ENCODE data around the gene CAP2. TPM values are rescaled to one million over a fixed set of nuclear protein-coding genes. Genes with fewer than 3 reads are reported as not detected.

The CAP2 gene
- total RNA-seq (not detected), total RNA-seq (0 to 0.23 reads per million in 2 donors)

GRCh38 chr6:17392978-17393891 lies at the start of gene CAP2:
Gene CAP2 (plus strand): TSS chr6:17393595. CDS start chr6:17421556, 27,961 bp downstream.
- Mint-ChIP-seq H3K27me3 (peaks cover 49% of the 10 kb centered on the region), H3K27ac (no peak within 1 kb of the TSS), H3K36me3 (ENCODE audit: low read depth) (peaks cover 2% of the 10 kb centered on the region), H3K4me1 (peaks cover 8% of the 10 kb centered on the region), H3K4me3 (peak within 1 kb of the TSS; percentile 80)
- no peak for DNase-seq
- H3K9me3 ChIP-seq (ENCODE audit: control insufficient read depth, low read length, poor library complexity, severe bottlenecking): no peaks in the 10 kb centered on the region
- no peak for ATAC-seq

- Mint-ChIP-seq H3K4me3 (no peak overlapping the region), H3K36me3 (ENCODE audit: low read depth) (no peaks in the 10 kb centered on the region), H3K27me3 (no peaks in the 10 kb centered on the region), H3K4me1 (no peaks in the 10 kb centered on the region), H3K27ac (no peak overlapping the region)
- no peak for ATAC-seq
- DNase-seq: no peak
- no peaks in the 10 kb centered on the region for H3K9me3 ChIP-seq (ENCODE audit: control insufficient read depth, low read length, poor library complexity, severe bottlenecking)
Observed at GRCh38 chr6:17347012-17347411, 46.4 kb upstream of the CAP2 start.

GRCh38 chr6:17349427-17349826 lies 44.0 kb upstream of the CAP2 start:
- no peak for ATAC-seq
- no peaks in the 10 kb centered on the region for H3K9me3 ChIP-seq (ENCODE audit: control insufficient read depth, low read length, poor library complexity, severe bottlenecking)
- Mint-ChIP-seq H3K4me3 (no peak overlapping the region), H3K27me3 (no peaks in the 10 kb centered on the region), H3K27ac (no peak overlapping the region), H3K36me3 (ENCODE audit: low read depth) (no peaks in the 10 kb centered on the region), H3K4me1 (no peaks in the 10 kb centered on the region)
- no peak for DNase-seq

- no peak overlapping the region for H3K27ac Mint-ChIP-seq
- H3K27me3 Mint-ChIP-seq: no peaks in the 10 kb centered on the region
- no peak for DNase-seq
- H3K9me3 ChIP-seq (ENCODE audit: control insufficient read depth, low read length, poor library complexity, severe bottlenecking): no peaks in the 10 kb centered on the region
- H3K36me3 Mint-ChIP-seq (ENCODE audit: low read depth): no peaks in the 10 kb centered on the region
- H3K4me1 Mint-ChIP-seq: no peaks in the 10 kb centered on the region
- no peak for ATAC-seq
- H3K4me3 Mint-ChIP-seq: no peak overlapping the region
Observed at GRCh38 chr6:17352302-17352701, 41.1 kb upstream of the CAP2 start.

GRCh38 chr6:17353440-17354175 lies 39.8 kb upstream of the CAP2 start:
- no peak overlapping the region for H3K27ac Mint-ChIP-seq
- no peak for DNase-seq
- ATAC-seq: no peak
- H3K27me3 Mint-ChIP-seq: no peaks in the 10 kb centered on the region
- H3K36me3 Mint-ChIP-seq (ENCODE audit: low read depth): no peaks in the 10 kb centered on the region
- no peaks in the 10 kb centered on the region for H3K9me3 ChIP-seq (ENCODE audit: control insufficient read depth, low read length, poor library complexity, severe bottlenecking)
- no peaks in the 10 kb centered on the region for H3K4me1 Mint-ChIP-seq
- no peak overlapping the region for H3K4me3 Mint-ChIP-seq

- DNase-seq (no peak), ATAC-seq (no peak)
- H3K4me1 Mint-ChIP-seq: no peaks in the 10 kb centered on the region
- no peak overlapping the region for H3K4me3 Mint-ChIP-seq
- no peaks in the 10 kb centered on the region for H3K27me3 Mint-ChIP-seq
- H3K27ac Mint-ChIP-seq: no peak overlapping the region
- no peaks in the 10 kb centered on the region for H3K36me3 Mint-ChIP-seq (ENCODE audit: low read depth)
- no peaks in the 10 kb centered on the region for H3K9me3 ChIP-seq (ENCODE audit: control insufficient read depth, low read length, poor library complexity, severe bottlenecking)
Observed at GRCh38 chr6:17354700-17355403, 38.5 kb upstream of the CAP2 start.

- Mint-ChIP-seq H3K4me1 (no peaks in the 10 kb centered on the region), H3K27ac (no peak overlapping the region), H3K4me3 (no peak overlapping the region), H3K27me3 (no peaks in the 10 kb centered on the region), H3K36me3 (ENCODE audit: low read depth) (no peaks in the 10 kb centered on the region)
- ATAC-seq: no peak
- DNase-seq: no peak
- no peaks in the 10 kb centered on the region for H3K9me3 ChIP-seq (ENCODE audit: control insufficient read depth, low read length, poor library complexity, severe bottlenecking)
Observed at GRCh38 chr6:17355404-17355774, 38.0 kb upstream of the CAP2 start.

GRCh38 chr6:17358515-17358914 lies 34.9 kb upstream of the CAP2 start:
- no peak for DNase-seq
- H3K27ac Mint-ChIP-seq: no peak overlapping the region
- ATAC-seq: no peak
- H3K4me3 Mint-ChIP-seq: no peak overlapping the region
- no peaks in the 10 kb centered on the region for H3K36me3 Mint-ChIP-seq (ENCODE audit: low read depth)
- no peaks in the 10 kb centered on the region for H3K9me3 ChIP-seq (ENCODE audit: control insufficient read depth, low read length, poor library complexity, severe bottlenecking)
- no peaks in the 10 kb centered on the region for H3K27me3 Mint-ChIP-seq
- H3K4me1 Mint-ChIP-seq: no peaks in the 10 kb centered on the region

- no peaks in the 10 kb centered on the region for H3K4me1 Mint-ChIP-seq
- no peak overlapping the region for H3K27ac Mint-ChIP-seq
- DNase-seq: no peak
- no peak for ATAC-seq
- no peaks in the 10 kb centered on the region for H3K27me3 Mint-ChIP-seq
- no peak overlapping the region for H3K4me3 Mint-ChIP-seq
- no peaks in the 10 kb centered on the region for H3K36me3 Mint-ChIP-seq (ENCODE audit: low read depth)
- no peaks in the 10 kb centered on the region for H3K9me3 ChIP-seq (ENCODE audit: control insufficient read depth, low read length, poor library complexity, severe bottlenecking)
Observed at GRCh38 chr6:17360564-17360963, 32.8 kb upstream of the CAP2 start.

- no peaks in the 10 kb centered on the region for H3K4me1 Mint-ChIP-seq
Observed at GRCh38 chr6:17361013-17361412, 32.4 kb upstream of the CAP2 start.

GRCh38 chr6:17365961-17366360 lies 27.4 kb upstream of the CAP2 start:
- no peaks in the 10 kb centered on the region for H3K9me3 ChIP-seq (ENCODE audit: control insufficient read depth, low read length, poor library complexity, severe bottlenecking)
- no peak for DNase-seq
- Mint-ChIP-seq H3K4me1 (no peaks in the 10 kb centered on the region), H3K27ac (no peak overlapping the region), H3K27me3 (no peaks in the 10 kb centered on the region), H3K36me3 (ENCODE audit: low read depth) (no peaks in the 10 kb centered on the region), H3K4me3 (no peak overlapping the region)
- ATAC-seq: no peak

More at GRCh38 chr6:17361013-17361412, 32.4 kb upstream of the CAP2 start:
- ATAC-seq (no peak), DNase-seq (no peak)
- H3K4me3 Mint-ChIP-seq: no peak overlapping the region
- no peak overlapping the region for H3K27ac Mint-ChIP-seq
- no peaks in the 10 kb centered on the region for H3K9me3 ChIP-seq (ENCODE audit: control insufficient read depth, low read length, poor library complexity, severe bottlenecking)
- H3K27me3 Mint-ChIP-seq: no peaks in the 10 kb centered on the region
- no peaks in the 10 kb centered on the region for H3K36me3 Mint-ChIP-seq (ENCODE audit: low read depth)

GRCh38 chr6:17367868-17368267 lies 25.5 kb upstream of the CAP2 start:
- Mint-ChIP-seq H3K4me3 (no peak overlapping the region), H3K27ac (no peak overlapping the region), H3K4me1 (no peaks in the 10 kb centered on the region), H3K36me3 (ENCODE audit: low read depth) (no peaks in the 10 kb centered on the region), H3K27me3 (no peaks in the 10 kb centered on the region)
- ATAC-seq (no peak), DNase-seq (no peak)
- H3K9me3 ChIP-seq (ENCODE audit: control insufficient read depth, low read length, poor library complexity, severe bottlenecking): no peaks in the 10 kb centered on the region

GRCh38 chr6:17381424-17382147 lies 11.8 kb upstream of the CAP2 start:
- no peak overlapping the region for H3K4me3 Mint-ChIP-seq
- DNase-seq: no peak

More at GRCh38 chr6:17381424-17382147, 11.8 kb upstream of the CAP2 start:
- no peaks in the 10 kb centered on the region for H3K9me3 ChIP-seq (ENCODE audit: control insufficient read depth, low read length, poor library complexity, severe bottlenecking)
- Mint-ChIP-seq H3K27ac (no peak overlapping the region), H3K36me3 (ENCODE audit: low read depth) (no peaks in the 10 kb centered on the region), H3K27me3 (peaks cover 9% of the 10 kb centered on the region), H3K4me1 (no peaks in the 10 kb centered on the region)
- no peak for ATAC-seq

Data from T-helper 17 cell (primary cell).